ENCODE data around the gene UBE3D.

UBE3D gene

DNA sequence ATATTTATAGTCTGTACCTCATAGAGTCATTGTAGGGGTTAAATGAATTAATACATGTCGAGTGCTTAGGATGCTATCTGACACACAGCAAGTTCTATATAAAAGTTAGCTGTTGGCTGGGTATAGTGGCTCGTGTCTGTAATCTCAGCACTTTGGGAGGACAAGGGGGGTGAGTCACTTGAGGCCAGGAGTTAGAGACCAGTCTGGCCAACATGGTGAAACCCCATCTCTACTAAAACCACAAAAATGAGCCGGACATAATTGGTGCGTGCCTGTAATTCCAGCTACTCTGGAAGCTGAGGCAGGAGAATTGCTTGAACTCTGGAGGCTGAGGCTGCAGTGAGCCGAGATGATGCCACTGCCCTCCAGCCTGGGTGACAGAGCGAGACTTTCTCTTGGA, 222.9 kb downstream of the UBE3D start:
- no peaks in the 10 kb centered on the region for H3K9me3 ChIP-seq (ENCODE audit: control insufficient read depth, insufficient read depth, low read depth, low read length)
- H3K27me3 ChIP-seq (ENCODE audit: control insufficient read depth, insufficient read depth, low read length): no peaks in the 10 kb centered on the region
- H3K4me3 ChIP-seq (ENCODE audit: low read depth, low read length): no peak overlapping the region
- no peak overlapping the region for H3K27ac ChIP-seq (ENCODE audit: low read depth, low read length)
- no peak overlapping the region for H3K9ac ChIP-seq (ENCODE audit: low read length)
- no peaks in the 10 kb centered on the region for H3K36me3 ChIP-seq (ENCODE audit: control insufficient read depth, insufficient read depth, low read length)
- H3K4me1 ChIP-seq (ENCODE audit: control insufficient read depth, insufficient read depth, low read length): no peaks in the 10 kb centered on the region

All from HUES6 (cell line).